OCI-LY7 (cell line): ENCODE measurements around the gene PUM1. TPM values are rescaled to one million over a fixed set of nuclear protein-coding genes. Genes with fewer than 3 reads are reported as not detected.

ENCODE experiments used
- BruUV-seq: library from RNA; stranded (reverse); fragments of 400-500 nt; replicated peaks from 2 replicates; lab custom pipeline; 2021; lab: Mats Ljungman, UMichigan
- CTCF ChIA-PET: fragments of 300-600 bp; sonication (Branson Sonifier 250); formaldehyde crosslinking; loops from one replicate; lab custom pipeline; 2022; ENCODE audit warnings: antibody characterized with exemption; ENCODE audit not compliant: unreplicated experiment; lab: Charles Lee
- POLR2A ChIA-PET: fragments of 300-600 bp; sonication (Branson Sonifier 250); formaldehyde crosslinking; loops from one replicate; lab custom pipeline; 2022; ENCODE audit warnings: antibody characterized with exemption; lab: Charles Lee
- DNase-seq: peaks from one replicate; pipeline ENCODE4 v3.0.0-alpha.2; 2015; ENCODE audit warnings: low spot score
- H2AFZ ChIP-seq: fragments of 200-600 bp; sonication (generic), shearing (Covaris generic); 2 replicates; pipeline ENCODE4 v1.6.1; 2014; ENCODE audit warnings: mild to moderate bottlenecking, antibody characterized with exemption, low read length, moderate library complexity
- H3K27ac ChIP-seq: fragments of 200-600 bp; sonication (generic); 2 replicates; pipeline ENCODE4 v1.5.1; 2014; ENCODE audit warnings: mixed run types, low read depth, mild to moderate bottlenecking, moderate library complexity, low read length, inconsistent platforms; ENCODE audit not compliant: poor library complexity, severe bottlenecking
- H3K36me3 ChIP-seq: fragments of 200-600 bp; sonication (generic); 2 replicates; pipeline ENCODE4 v1.6.1; 2014; ENCODE audit warnings: mild to moderate bottlenecking, antibody characterized with exemption, low read length, moderate library complexity, mixed read lengths; ENCODE audit not compliant: insufficient read depth
- H3K4me1 ChIP-seq: fragments of 200-600 bp; sonication (generic); 2 replicates; pipeline ENCODE4 v1.5.1; 2014; ENCODE audit warnings: mild to moderate bottlenecking, low read length; ENCODE audit not compliant: insufficient read depth, poor library complexity, severe bottlenecking
- H3K4me2 ChIP-seq: fragments of 200-600 bp; sonication (generic); 2 replicates; pipeline ENCODE4 v1.6.1; 2014; ENCODE audit warnings: mild to moderate bottlenecking, low read length
- H3K4me3 ChIP-seq: fragments of 200-600 bp; sonication (generic); 2 replicates; pipeline ENCODE4 v1.5.1; 2014; ENCODE audit warnings: mild to moderate bottlenecking, low read depth, low read length; ENCODE audit not compliant: poor library complexity, severe bottlenecking
- H3K79me2 ChIP-seq: fragments of 200-600 bp; sonication (generic); 2 replicates; pipeline ENCODE4 v1.6.1; 2016; ENCODE audit warnings: low read depth, mild to moderate bottlenecking, low read length, moderate library complexity, mixed read lengths; ENCODE audit not compliant: insufficient read depth
- H3K9me2 ChIP-seq: fragments of 200-600 bp; sonication (generic); 2 replicates; pipeline ENCODE4 v1.6.1; 2016; ENCODE audit warnings: mild to moderate bottlenecking, low read length, mixed read lengths; ENCODE audit not compliant: insufficient read depth
- H3K9me3 ChIP-seq: fragments of 200-600 bp; sonication (generic); 2 replicates; pipeline ENCODE4 v1.6.1; 2014; ENCODE audit warnings: mild to moderate bottlenecking, mixed run types, low read length, mixed read lengths
- H4K20me1 ChIP-seq: fragments of 200-600 bp; sonication (generic); 2 replicates; pipeline ENCODE4 v1.6.1; 2014; ENCODE audit warnings: mild to moderate bottlenecking, antibody characterized with exemption, low read length, moderate library complexity, mixed read lengths; ENCODE audit not compliant: insufficient read depth
- CTCF ChIP-seq: fragments of 200-600 bp; sonication (generic); conservative IDR thresholded peaks from 2 replicates; pipeline ENCODE4 v1.5.1; 2014; ENCODE audit warnings: mild to moderate bottlenecking, antibody characterized with exemption, low read length, moderate library complexity, mixed read lengths
- EZH2phosphoT487 ChIP-seq: fragments of 200-600 bp; sonication (generic); IDR thresholded peaks from 2 replicates; pipeline ENCODE4 v1.6.1; 2018; ENCODE audit warnings: low read depth, borderline replicate concordance, mild to moderate bottlenecking, mixed run types, antibody characterized with exemption, low read length, moderate library complexity, mixed read lengths
- intact Hi-C: fragments of 100-400 bp; cut with micrococcal nuclease; formaldehyde crosslinking; loops from one replicate; pipeline ENCODE4 v1.10.0; 2022; ENCODE audit not compliant: unreplicated experiment
- total RNA-seq, 2 experiments: library from RNA; depleted of rRNA in 1 of 2; stranded (reverse); fragments of >200 nt in 1 of 2; shearing (Covaris generic) in 1 of 2; gene quantifications; 2 replicates each; pipeline ENCODE4 v1.2.3, GENCODE V29; 2014 to 2022

Gene PUM1
- total RNA-seq, 2 experiments from 2014 or later: 52.0 to 97.5 TPM

DNA sequence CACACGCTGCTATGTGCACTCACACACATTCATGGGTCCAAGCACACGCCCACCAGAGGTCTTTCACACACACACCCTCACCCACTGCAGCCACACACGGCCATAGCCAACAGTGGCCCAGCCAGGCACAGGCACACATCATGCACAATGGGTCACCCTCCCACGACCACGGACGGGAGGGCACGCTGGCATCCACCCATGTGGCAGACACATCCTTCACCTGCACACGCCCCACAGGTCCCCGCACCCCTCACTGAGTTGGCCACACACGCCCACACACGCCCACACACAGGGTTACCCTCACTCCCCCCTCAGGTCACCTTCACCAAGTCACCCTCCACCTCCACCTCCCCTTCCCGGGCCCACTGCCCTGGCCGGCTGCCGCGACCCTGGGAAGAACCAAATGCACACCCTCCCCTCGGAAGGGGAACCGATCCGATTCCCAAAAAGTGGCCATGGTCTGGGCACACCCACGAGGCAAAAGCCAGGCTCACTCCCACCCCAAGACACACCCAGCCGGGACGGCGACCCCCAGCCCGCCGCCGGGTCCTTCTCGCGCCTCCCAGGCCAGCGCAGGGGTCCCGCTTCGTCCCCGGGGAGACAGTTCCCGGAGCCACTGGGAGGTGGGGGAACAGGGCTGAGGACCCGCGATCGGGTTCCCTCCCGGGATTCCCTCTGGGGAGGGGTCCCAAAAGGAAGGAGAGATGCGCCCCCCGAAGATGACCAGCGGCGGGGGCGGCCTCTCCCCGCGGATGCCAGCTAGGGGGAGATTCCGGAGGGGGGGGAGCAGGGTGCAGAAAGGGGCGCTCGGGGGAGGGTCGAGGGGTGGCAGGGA, 157.8 kb downstream of the PUM1 start:
- no peak overlapping the region for H3K4me3 ChIP-seq
- POLR2A ChIA-PET: no interaction called here
- H2AFZ ChIP-seq: no peak overlapping the region
- H3K9me3 ChIP-seq: no peaks in the 10 kb centered on the region
- no peaks in the 10 kb centered on the region for H3K9me2 ChIP-seq
- no peak for DNase-seq
- intact Hi-C loops: no loop called here
- H3K4me1 ChIP-seq: peaks cover 5% of the 10 kb centered on the region
- H3K27ac ChIP-seq: no peak overlapping the region
- BruUV-seq: no TSS peak
- H3K36me3 ChIP-seq: no peaks in the 10 kb centered on the region
- CTCF ChIA-PET: interaction anchor here (0.6 kb wide), 1 partner anchor 106 kb away, joined by 3 read pairs; no protein-coding TSS in a partner anchor
- TF ChIP-seq CTCF (no peak), EZH2phosphoT487 (no peak)
- no peaks in the 10 kb centered on the region for H3K79me2 ChIP-seq
- no peaks in the 10 kb centered on the region for H4K20me1 ChIP-seq
- peak overlapping the region; percentile 26; the same call in 1 of the 2 replicates for H3K4me2 ChIP-seq

- no peak overlapping the region for H3K27ac ChIP-seq
- H3K4me3 ChIP-seq: no peak overlapping the region
- H3K4me1 ChIP-seq: peaks cover 5% of the 10 kb centered on the region
- H3K9me2 ChIP-seq: no peaks in the 10 kb centered on the region
- DNase-seq: no peak
- no peaks in the 10 kb centered on the region for H3K36me3 ChIP-seq
- H3K79me2 ChIP-seq: no peaks in the 10 kb centered on the region
- no peaks in the 10 kb centered on the region for H3K9me3 ChIP-seq
- POLR2A ChIA-PET: interaction anchor here (0.9 kb wide), 1 partner anchor 13 kb away, joined by 3 read pairs; no protein-coding TSS in a partner anchor
- CTCF ChIA-PET: interaction anchor here (0.6 kb wide), 1 partner anchor 105 kb away, joined by 3 read pairs; no protein-coding TSS in a partner anchor
- H3K4me2 ChIP-seq: no peak overlapping the region
- BruUV-seq: no TSS peak
- no peaks in the 10 kb centered on the region for H4K20me1 ChIP-seq
- H2AFZ ChIP-seq: no peak overlapping the region
- TF ChIP-seq EZH2phosphoT487 (no peak), CTCF (no peak)
- intact Hi-C loops: no loop called here
Measured at GRCh38 chr1:30906631-30907441, 158.7 kb downstream of the PUM1 start.
